CD14-positive monocyte (primary cell): ENCODE measurements around the gene ST7. TPM values are rescaled to one million over a fixed set of nuclear protein-coding genes. Genes with fewer than 3 reads are reported as not detected.

Experiments used
- DNase-seq, 3 donors: peaks; one replicate each; pipeline ENCODE4 v3.0.0-alpha.2; 2011 to 2022
- H2AFZ ChIP-seq: 2 replicates; pipeline ENCODE4 v1.6.0; 2012; ENCODE audit warnings: mild to moderate bottlenecking, low read depth, low read length, inconsistent platforms; ENCODE audit not compliant: insufficient read depth, poor library complexity, severe bottlenecking
- H3K27ac ChIP-seq, 2 donors: 1 replicate in 1 of 2; 2 replicates in 1 of 2; pipeline ENCODE4 v1.5.1; 2012 to 2013; ENCODE audit warnings: low read length in 2 of 2, control low read depth in 1 of 2, inconsistent platforms in 1 of 2, low read depth in 1 of 2, mild to moderate bottlenecking in 1 of 2
- H3K27me3 ChIP-seq, 2 donors: one replicate each; pipeline versions ENCODE4 v1.6.0 to v1.6.1; 2011 to 2013; ENCODE audit warnings: low read length in 2 of 2; ENCODE audit not compliant: control insufficient read depth in 2 of 2, insufficient read depth in 2 of 2
- H3K36me3 ChIP-seq, 2 donors: replicated peaks in 1 of 2; 1 replicate in 1 of 2; 2 replicates in 1 of 2; pipeline versions ENCODE4 v1.5.1 to v1.6.1; 2012 to 2013; ENCODE audit warnings: low read length in 2 of 2, control low read depth in 1 of 2, inconsistent platforms in 1 of 2, mild to moderate bottlenecking in 1 of 2; ENCODE audit not compliant: insufficient read depth in 2 of 2, control insufficient read depth in 1 of 2
- H3K4me1 ChIP-seq, 2 donors: 1 replicate in 1 of 2; 2 replicates in 1 of 2; pipeline versions ENCODE4 v1.5.1 to v1.6.1; 2012 to 2013; ENCODE audit warnings: low read length in 2 of 2, control low read depth in 1 of 2, inconsistent platforms in 1 of 2, mild to moderate bottlenecking in 1 of 2, moderate library complexity in 1 of 2; ENCODE audit not compliant: insufficient read depth in 2 of 2, control insufficient read depth in 1 of 2
- H3K4me2 ChIP-seq: replicated peaks from 2 replicates; pipeline ENCODE3; 2012; ENCODE audit warnings: low read length, moderate library complexity, mild to moderate bottlenecking; ENCODE audit not compliant: poor library complexity, severe bottlenecking; ENCODE audit errors: extremely low read depth
- H3K4me3 ChIP-seq, 3 experiments: fragments of 200-600 bp in 1 of 3; sonication (generic) in 1 of 3; replicated peaks in 1 of 3; 1 replicate in 2 of 3; 2 replicates in 1 of 3; pipeline ENCODE4 v1.5.1; 2011 to 2013; ENCODE audit warnings: low read length in 3 of 3, mild to moderate bottlenecking in 3 of 3, control low read depth in 2 of 3, low read depth in 2 of 3, inconsistent platforms in 1 of 3, moderate library complexity in 1 of 3
- H3K79me2 ChIP-seq: 2 replicates; pipeline ENCODE4 v1.6.0; 2012; ENCODE audit warnings: mild to moderate bottlenecking, control low read depth, inconsistent platforms, low read length, moderate library complexity; ENCODE audit not compliant: insufficient read depth
- H3K9ac ChIP-seq: 2 replicates; pipeline ENCODE4 v1.6.0; 2017; ENCODE audit warnings: low read length, mild to moderate bottlenecking; ENCODE audit not compliant: insufficient read depth, poor library complexity, severe bottlenecking
- H3K9me3 ChIP-seq, 2 donors: replicated peaks in 1 of 2; 1 replicate in 1 of 2; 2 replicates in 1 of 2; pipeline versions ENCODE4 v1.5.1 to v1.6.1; 2012 to 2013; ENCODE audit warnings: low read length in 2 of 2, control low read depth in 1 of 2; ENCODE audit not compliant: control insufficient read depth in 1 of 2, insufficient read depth in 1 of 2
- H4K20me1 ChIP-seq: 2 replicates; pipeline ENCODE4 v1.6.0; 2012; ENCODE audit warnings: mild to moderate bottlenecking, low read length, control low read depth, moderate library complexity; ENCODE audit not compliant: insufficient read depth
- H3K27ac Mint-ChIP-seq, 7 donors: one replicate each; pipeline ENCODE4 v1.8.0; 2020; ENCODE audit warnings: mild to moderate bottlenecking in 7 of 7, mixed read lengths in 7 of 7, moderate library complexity in 6 of 7, inconsistent platforms in 2 of 7
- H3K27me3 Mint-ChIP-seq, 3 donors: one replicate each; pipeline ENCODE4 v1.8.0; 2021 to 2022; ENCODE audit warnings: low read depth in 3 of 3, mild to moderate bottlenecking in 3 of 3, mixed read lengths in 3 of 3, moderate library complexity in 3 of 3, inconsistent platforms in 1 of 3
- H3K36me3 Mint-ChIP-seq, 2 donors: one replicate each; pipeline ENCODE4 v1.8.0; 2020; ENCODE audit warnings: mixed read lengths in 2 of 2, inconsistent platforms in 1 of 2, mild to moderate bottlenecking in 1 of 2
- H3K4me1 Mint-ChIP-seq: one replicate; pipeline ENCODE4 v1.8.0; 2020; ENCODE audit warnings: mild to moderate bottlenecking, mixed read lengths
- H3K4me3 Mint-ChIP-seq, 2 donors: one replicate each; pipeline ENCODE4 v1.8.0; 2020; ENCODE audit warnings: mild to moderate bottlenecking in 2 of 2, mixed read lengths in 2 of 2, moderate library complexity in 1 of 2
- H3K9me3 Mint-ChIP-seq, 7 donors: one replicate each; pipeline ENCODE4 v1.8.0; 2020 to 2022; ENCODE audit warnings: mixed read lengths in 7 of 7, mild to moderate bottlenecking in 6 of 7, moderate library complexity in 6 of 7, inconsistent platforms in 2 of 7
- WGBS: methylation state at CpG from one replicate; pipeline ENCODE4 v1.1.5; 2013; ENCODE audit warnings: missing lambda C conversion rate; ENCODE audit not compliant: insufficient coverage; 5-methylcytosine and 5-hydroxymethylcytosine counted together
- intact Hi-C, 2 donors: fragments of 100-400 bp; cut with micrococcal nuclease; formaldehyde crosslinking; loops; one replicate each; pipeline versions ENCODE4 v1.15.0 to v1.15.1; 2023
- polyA plus RNA-seq, 3 donors: library from polyadenylated mRNA; depleted of rRNA in 1 of 3; unstranded in 2 of 3; stranded (reverse) in 1 of 3; fragments of 300-500 nt in 2 of 3; fragments of >200 nt in 1 of 3; fragmentation: Illumina TruSeq in 2 of 3; gene quantifications; 1 replicate in 2 of 3; 2 replicates in 1 of 3; pipeline ENCODE4 v1.2.3, GENCODE V29; 2012 to 2021
- TF ChIP-seq, protein P1 (sequence below): fragments of 200-600 bp; IDR thresholded peaks from one replicate; pipeline ENCODE4 v1.8.0; 2022; ENCODE audit warnings: antibody characterized with exemption, mild to moderate bottlenecking

Gene ST7
- polyA plus RNA-seq, 3 donors, result 3.6 to 5.5 (median 4.1) TPM

GRCh38 chr7:116967254-116967922 lies 14.1 kb downstream of the ST7 start:
- Histone ChIP-seq H3K9ac (no peak overlapping the region), H3K27ac (no peak overlapping the region), H3K9me3 (no peaks in the 10 kb centered on the region), H3K4me3 (no peak overlapping the region), H3K27me3 (no peaks in the 10 kb centered on the region), H2AFZ (no peak overlapping the region), H3K79me2 (peaks cover 31% of the 10 kb centered on the region), H3K4me1 (peaks cover 22 to 26% of the 10 kb centered on the region in 2 donors), H4K20me1 (no peaks in the 10 kb centered on the region), H3K36me3 (no peaks in the 10 kb centered on the region), H3K4me2 (no peak overlapping the region)
- Mint-ChIP-seq H3K27ac (peak overlapping the region in 1 of 7 donors; percentile 39), H3K27me3 (peaks cover 0 to 1% (median 0%) of the 10 kb centered on the region in 3 donors), H3K36me3 (peaks cover 0 to 3% of the 10 kb centered on the region in 2 donors), H3K4me1 (peaks cover 35% of the 10 kb centered on the region), H3K4me3 (no peak overlapping the region), H3K9me3 (peaks cover 0 to 2% (median 0%) of the 10 kb centered on the region in 7 donors)
- intact Hi-C loops, result no loop called here
- DNase-seq, result no peak
- WGBS, result 100% methylated on average over 5 of the region's 5 CpGs
- TF ChIP-seq, protein P1, sequence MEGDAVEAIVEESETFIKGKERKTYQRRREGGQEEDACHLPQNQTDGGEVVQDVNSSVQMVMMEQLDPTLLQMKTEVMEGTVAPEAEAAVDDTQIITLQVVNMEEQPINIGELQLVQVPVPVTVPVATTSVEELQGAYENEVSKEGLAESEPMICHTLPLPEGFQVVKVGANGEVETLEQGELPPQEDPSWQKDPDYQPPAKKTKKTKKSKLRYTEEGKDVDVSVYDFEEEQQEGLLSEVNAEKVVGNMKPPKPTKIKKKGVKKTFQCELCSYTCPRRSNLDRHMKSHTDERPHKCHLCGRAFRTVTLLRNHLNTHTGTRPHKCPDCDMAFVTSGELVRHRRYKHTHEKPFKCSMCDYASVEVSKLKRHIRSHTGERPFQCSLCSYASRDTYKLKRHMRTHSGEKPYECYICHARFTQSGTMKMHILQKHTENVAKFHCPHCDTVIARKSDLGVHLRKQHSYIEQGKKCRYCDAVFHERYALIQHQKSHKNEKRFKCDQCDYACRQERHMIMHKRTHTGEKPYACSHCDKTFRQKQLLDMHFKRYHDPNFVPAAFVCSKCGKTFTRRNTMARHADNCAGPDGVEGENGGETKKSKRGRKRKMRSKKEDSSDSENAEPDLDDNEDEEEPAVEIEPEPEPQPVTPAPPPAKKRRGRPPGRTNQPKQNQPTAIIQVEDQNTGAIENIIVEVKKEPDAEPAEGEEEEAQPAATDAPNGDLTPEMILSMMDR, result no peak

DNA sequence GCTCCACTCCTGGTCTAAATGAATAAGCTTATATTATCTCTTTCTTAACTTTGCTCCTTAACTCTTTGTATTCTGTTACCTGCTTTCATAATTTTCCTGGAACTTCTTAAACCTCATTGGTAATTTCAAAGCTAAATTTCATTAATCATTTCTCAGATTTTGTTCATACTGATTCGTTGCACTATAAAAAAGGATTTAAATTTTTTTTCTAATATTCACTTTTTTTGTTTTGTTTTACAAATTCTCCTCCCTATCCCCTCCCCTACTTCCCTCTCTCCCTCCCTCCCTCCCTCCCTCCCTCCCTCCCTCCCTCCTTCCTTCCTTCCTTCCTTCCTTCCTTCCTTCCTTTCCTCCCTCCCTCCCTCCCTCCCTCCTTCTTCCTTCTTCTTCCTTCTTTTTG lies 14.7 kb downstream of the ST7 start:
- Histone ChIP-seq H3K4me2 (no peak overlapping the region), H3K4me1 (peaks cover 22 to 26% of the 10 kb centered on the region in 2 donors), H3K9ac (no peak overlapping the region), H3K36me3 (no peaks in the 10 kb centered on the region), H3K4me3 (no peak overlapping the region), H3K79me2 (peaks cover 26% of the 10 kb centered on the region), H3K9me3 (no peaks in the 10 kb centered on the region), H3K27me3 (no peaks in the 10 kb centered on the region), H4K20me1 (no peaks in the 10 kb centered on the region), H2AFZ (no peak overlapping the region), H3K27ac (no peak overlapping the region)
- no peak for DNase-seq
- H3K4me3 Mint-ChIP-seq, result no peak overlapping the region
- peak overlapping the region in 1 of 7 donors; percentile 61 for H3K27ac Mint-ChIP-seq
- TF ChIP-seq, protein P1, result no peak
- peaks cover 0 to 1% (median 0%) of the 10 kb centered on the region in 3 donors for H3K27me3 Mint-ChIP-seq
- intact Hi-C loops, result no loop called here
- H3K9me3 Mint-ChIP-seq, result peaks cover 0 to 2% (median 0%) of the 10 kb centered on the region in 7 donors
- H3K4me1 Mint-ChIP-seq, result peaks cover 33% of the 10 kb centered on the region
- H3K36me3 Mint-ChIP-seq, result peaks cover 0 to 3% of the 10 kb centered on the region in 2 donors
- WGBS, result no CpG with 5 or more reads among the region's 1 CpG
